ENCODE results near the gene ATG14.
"Not testable (repeated sequence)": the region's sequence is repeated elsewhere in the genome, so short reads cannot be mapped to it uniquely, and the experiment has no call there.

The ATG14 gene, protein sequence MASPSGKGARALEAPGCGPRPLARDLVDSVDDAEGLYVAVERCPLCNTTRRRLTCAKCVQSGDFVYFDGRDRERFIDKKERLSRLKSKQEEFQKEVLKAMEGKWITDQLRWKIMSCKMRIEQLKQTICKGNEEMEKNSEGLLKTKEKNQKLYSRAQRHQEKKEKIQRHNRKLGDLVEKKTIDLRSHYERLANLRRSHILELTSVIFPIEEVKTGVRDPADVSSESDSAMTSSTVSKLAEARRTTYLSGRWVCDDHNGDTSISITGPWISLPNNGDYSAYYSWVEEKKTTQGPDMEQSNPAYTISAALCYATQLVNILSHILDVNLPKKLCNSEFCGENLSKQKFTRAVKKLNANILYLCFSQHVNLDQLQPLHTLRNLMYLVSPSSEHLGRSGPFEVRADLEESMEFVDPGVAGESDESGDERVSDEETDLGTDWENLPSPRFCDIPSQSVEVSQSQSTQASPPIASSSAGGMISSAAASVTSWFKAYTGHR
- 11.4 to 35.9 (median 17.7) reads per million in 17 experiments for total RNA-seq

- DNase-seq = peak; percentile 76 to 89 (median 88)
Observed at GRCh38 chr14:55411426-55412389, at the start of gene ATG14. Gene ATG14 (minus strand): TSS chr14:55411830. CDS start chr14:55411822, 8 bp downstream.

- DNase-seq = peak; percentile 50 to 80 (median 66)
Observed at GRCh38 chr14:55458800-55459515, 47.3 kb upstream of the ATG14 start.

GRCh38 chr14:55457496-55457895, 45.9 kb upstream of the ATG14 start:
- no peak for DNase-seq

DNA sequence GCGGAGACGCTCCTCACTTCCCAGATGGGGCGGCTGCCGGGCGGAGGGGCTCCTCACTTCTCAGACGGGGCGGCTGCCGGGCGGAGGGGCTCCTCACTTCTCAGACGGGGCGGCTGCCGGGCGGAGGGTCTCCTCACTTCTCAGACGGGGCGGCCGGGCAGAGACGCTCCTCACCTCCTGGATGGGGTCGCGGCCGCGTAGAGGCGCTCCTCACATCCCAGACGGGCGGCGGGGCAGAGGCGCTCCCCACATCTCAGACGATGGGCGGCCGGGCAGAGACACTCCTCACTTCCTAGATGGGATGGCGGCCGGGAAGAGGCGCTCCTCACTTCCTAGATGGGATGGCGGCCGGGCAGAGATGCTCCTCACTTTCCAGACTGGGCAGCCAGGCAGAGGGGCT, 44.8 kb upstream of the ATG14 start:
- not testable (repeated sequence) for DNase-seq

- peak; percentile 74 to 85 (median 84) for DNase-seq
Observed at GRCh38 chr14:55454264-55455002, 42.8 kb upstream of the ATG14 start.

- no peak for DNase-seq
Observed at GRCh38 chr14:55451950-55452349, 40.3 kb upstream of the ATG14 start.

- peak in 1 of 4 experiments; percentile 5 for DNase-seq
Observed at GRCh38 chr14:55451398-55451797, 39.8 kb upstream of the ATG14 start.

DNA sequence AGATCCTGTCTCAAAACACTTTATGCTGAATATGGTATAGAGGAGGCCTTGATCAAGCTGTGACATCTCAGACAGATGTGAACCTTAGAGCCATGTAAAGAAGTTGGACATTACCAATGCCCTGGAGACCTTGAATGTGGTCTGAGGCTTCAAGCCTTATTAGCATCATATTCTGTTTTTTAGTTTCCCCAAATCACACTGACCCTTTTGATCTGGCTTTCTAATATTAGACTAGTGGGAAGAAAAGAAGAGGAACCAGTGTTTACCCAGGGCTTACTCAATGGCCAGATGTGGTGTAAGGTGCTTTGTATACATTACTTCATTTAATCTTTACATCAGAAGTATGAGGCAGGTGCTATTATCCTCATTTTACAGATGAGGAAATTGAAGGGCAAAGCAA, 39.4 kb upstream of the ATG14 start:
- peak in 3 of 4 experiments; percentile 37 to 60 (median 47) for DNase-seq

- DNase-seq = no peak
Observed at GRCh38 chr14:55450539-55450938, 38.9 kb upstream of the ATG14 start.

DNA sequence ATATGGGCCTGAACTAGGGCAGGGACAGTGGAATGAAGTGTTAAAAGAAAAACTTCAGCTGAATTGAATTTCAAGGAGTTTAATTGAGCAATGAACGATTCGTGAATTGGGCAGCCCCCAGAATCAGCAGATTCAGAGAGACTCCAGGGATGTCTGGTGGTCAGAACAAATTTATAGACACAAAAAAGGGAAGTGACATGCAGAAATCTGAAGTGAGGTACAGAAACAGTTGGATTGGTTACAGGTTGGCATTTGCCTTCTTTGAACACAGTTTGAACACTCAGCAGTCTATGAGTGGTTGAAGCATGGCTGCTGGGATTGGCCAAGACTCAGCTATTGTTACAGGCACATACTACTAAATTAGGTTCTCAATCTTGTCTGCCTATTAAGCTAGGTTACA, 38.5 kb upstream of the ATG14 start:
- DNase-seq = peak in 2 of 4 experiments; percentile 7 to 11

- DNase-seq = no peak
Observed at GRCh38 chr14:55449116-55449515, 37.5 kb upstream of the ATG14 start.

GRCh38 chr14:55448141-55448614, 36.5 kb upstream of the ATG14 start:
- peak in 3 of 4 experiments; percentile 49 to 63 (median 60) for DNase-seq

DNA sequence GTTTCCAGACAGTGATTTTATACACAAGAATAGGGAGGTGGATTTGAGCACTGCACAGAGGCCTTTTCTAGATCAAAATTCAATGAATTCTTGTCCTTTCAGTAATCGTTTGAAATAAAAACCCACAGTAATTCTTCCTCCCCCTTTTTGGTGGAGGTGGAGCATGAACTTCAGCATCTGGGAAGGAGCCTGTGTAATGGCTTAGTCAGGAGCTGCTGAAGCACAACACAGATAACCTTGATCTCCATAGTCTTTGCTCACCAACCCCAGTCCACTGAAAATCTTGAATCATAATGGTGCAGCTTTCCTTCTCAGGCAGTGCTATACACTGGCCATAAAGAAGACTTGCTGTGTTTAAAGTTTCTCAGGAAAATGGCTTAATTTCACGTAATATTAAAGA, 35.2 kb upstream of the ATG14 start:
- no peak for DNase-seq

GRCh38 chr14:55446127-55446736, 34.6 kb upstream of the ATG14 start:
- peak; percentile 80 to 90 (median 84) for DNase-seq

DNA sequence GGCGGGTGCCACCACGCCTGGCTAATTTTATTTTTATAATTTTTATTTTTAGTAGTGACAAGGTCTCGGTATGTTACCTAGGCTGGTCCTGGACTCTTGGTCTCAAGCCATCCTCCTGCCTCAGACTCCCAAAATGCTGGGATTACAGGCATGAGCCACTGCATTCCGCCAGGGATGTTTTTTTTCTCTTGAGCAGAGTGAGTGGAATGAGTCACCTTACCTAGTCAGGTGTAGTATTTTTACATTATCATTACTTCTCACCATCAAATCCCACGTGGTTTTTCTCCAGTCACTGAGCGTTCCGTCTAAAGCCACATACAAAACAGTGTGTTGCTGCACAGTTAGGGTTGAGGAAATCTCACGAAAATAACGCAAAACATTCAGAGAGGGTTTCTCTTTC, 29.7 kb upstream of the ATG14 start:
- DNase-seq = no peak

GRCh38 chr14:55440385-55440784, 28.8 kb upstream of the ATG14 start, which contains the start of gene TBPL2:
Gene TBPL2 (minus strand): TSS chr14:55440616. CDS start chr14:55440449, 167 bp downstream.
- peak in 2 of 4 experiments; percentile 7 to 36 for DNase-seq

- peak in 3 of 4 experiments; percentile 30 to 51 (median 48) for DNase-seq
Observed at GRCh38 chr14:55438066-55438683, 26.5 kb upstream of the ATG14 start.

DNA sequence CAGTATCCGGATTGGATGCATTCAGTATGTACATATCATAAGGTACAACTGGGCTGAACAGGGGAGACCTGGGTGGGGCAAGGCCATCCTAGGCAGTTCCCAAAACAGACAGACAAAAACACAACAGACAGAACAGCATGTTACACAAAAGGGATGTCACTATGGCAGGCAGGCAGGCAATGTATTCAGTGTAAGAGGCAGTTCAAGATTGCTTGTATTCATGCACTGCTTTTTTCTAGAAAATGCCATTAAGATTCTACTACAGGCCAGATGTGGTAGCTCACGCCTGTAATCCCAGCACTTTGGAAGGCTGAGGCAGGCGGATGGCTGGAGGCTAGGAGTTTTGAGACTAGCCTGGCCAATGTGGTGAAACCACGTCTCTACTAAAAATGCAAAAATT, 25.3 kb upstream of the ATG14 start:
- no peak for DNase-seq

GRCh38 chr14:55436519-55436918, 24.9 kb upstream of the ATG14 start:
- no peak for DNase-seq

- DNase-seq = no peak
Observed at GRCh38 chr14:55434805-55435174, 23.2 kb upstream of the ATG14 start.
